ENCODE results near the gene NFATC3.
A peak's percentile ranks its signal among the peaks of the same experiment; 100 is the strongest.

NFATC3 gene

GRCh38 chr16:68085259-68086071, at the start of gene NFATC3:
TSS of gene NFATC3 (plus strand) at chr16:68085370. CDS start at chr16:68085682, 312 bp downstream.
- peak within 1 kb of the TSS; percentile 71 for H3K27ac ChIP-seq
- TF ChIP-seq CTCF (conservative IDR thresholded peaks at IDR 0.05) = no peak

- no peak overlapping the region for H3K27ac ChIP-seq
- no peak for TF ChIP-seq CTCF (conservative IDR thresholded peaks at IDR 0.05)
Measured at GRCh38 chr16:68037841-68038597, 47.2 kb upstream of the NFATC3 start.

GRCh38 chr16:68040506-68041288, 44.5 kb upstream of the NFATC3 start:
- H3K27ac ChIP-seq = no peak overlapping the region
- peak; percentile 80 for TF ChIP-seq CTCF (conservative IDR thresholded peaks at IDR 0.05)

- H3K27ac ChIP-seq = no peak overlapping the region
- no peak for TF ChIP-seq CTCF (conservative IDR thresholded peaks at IDR 0.05)
Measured at GRCh38 chr16:68041783-68042182, 43.4 kb upstream of the NFATC3 start.

- no peak for TF ChIP-seq CTCF (conservative IDR thresholded peaks at IDR 0.05)
- no peak overlapping the region for H3K27ac ChIP-seq
Measured at GRCh38 chr16:68046106-68046505, 39.1 kb upstream of the NFATC3 start.

GRCh38 chr16:68047987-68048386, 37.2 kb upstream of the NFATC3 start:
- TF ChIP-seq CTCF (conservative IDR thresholded peaks at IDR 0.05) = no peak
- peak overlapping the region; percentile 42 for H3K27ac ChIP-seq

- no peak for TF ChIP-seq CTCF (conservative IDR thresholded peaks at IDR 0.05)
- H3K27ac ChIP-seq = no peak overlapping the region
Measured at GRCh38 chr16:68049449-68049848, 35.7 kb upstream of the NFATC3 start.
